ENCODE data around the gene CSRNP2. TPM values are rescaled to one million over a fixed set of nuclear protein-coding genes. Genes with fewer than 3 reads are reported as not detected.

Gene CSRNP2
- total RNA-seq, 1 donor from 2014 or later = 49.0 TPM

- TF ChIP-seq, protein P1, sequence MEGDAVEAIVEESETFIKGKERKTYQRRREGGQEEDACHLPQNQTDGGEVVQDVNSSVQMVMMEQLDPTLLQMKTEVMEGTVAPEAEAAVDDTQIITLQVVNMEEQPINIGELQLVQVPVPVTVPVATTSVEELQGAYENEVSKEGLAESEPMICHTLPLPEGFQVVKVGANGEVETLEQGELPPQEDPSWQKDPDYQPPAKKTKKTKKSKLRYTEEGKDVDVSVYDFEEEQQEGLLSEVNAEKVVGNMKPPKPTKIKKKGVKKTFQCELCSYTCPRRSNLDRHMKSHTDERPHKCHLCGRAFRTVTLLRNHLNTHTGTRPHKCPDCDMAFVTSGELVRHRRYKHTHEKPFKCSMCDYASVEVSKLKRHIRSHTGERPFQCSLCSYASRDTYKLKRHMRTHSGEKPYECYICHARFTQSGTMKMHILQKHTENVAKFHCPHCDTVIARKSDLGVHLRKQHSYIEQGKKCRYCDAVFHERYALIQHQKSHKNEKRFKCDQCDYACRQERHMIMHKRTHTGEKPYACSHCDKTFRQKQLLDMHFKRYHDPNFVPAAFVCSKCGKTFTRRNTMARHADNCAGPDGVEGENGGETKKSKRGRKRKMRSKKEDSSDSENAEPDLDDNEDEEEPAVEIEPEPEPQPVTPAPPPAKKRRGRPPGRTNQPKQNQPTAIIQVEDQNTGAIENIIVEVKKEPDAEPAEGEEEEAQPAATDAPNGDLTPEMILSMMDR (IDR thresholded peaks at IDR 0.05) = no peak
- no peaks in the 10 kb centered on the region for H3K9me3 Mint-ChIP-seq (ENCODE audit: unreplicated experiment)
- DNase-seq (ENCODE audit: extremely low spot score, unreplicated experiment) = no peak
- no peak overlapping the region for H3K4me3 Mint-ChIP-seq (ENCODE audit: unreplicated experiment)
- H3K36me3 Mint-ChIP-seq (ENCODE audit: unreplicated experiment) = peaks cover 3% of the 10 kb centered on the region
- H3K27me3 Mint-ChIP-seq (ENCODE audit: unreplicated experiment) = no peaks in the 10 kb centered on the region
- H3K4me1 Mint-ChIP-seq (ENCODE audit: unreplicated experiment) = peaks cover 4% of the 10 kb centered on the region
- H3K27ac Mint-ChIP-seq (ENCODE audit: unreplicated experiment) = no peak overlapping the region
Measured at GRCh38 chr12:51087818-51088217, 4.4 kb upstream of the CSRNP2 start.

GRCh38 chr12:51086933-51087332 lies 3.5 kb upstream of the CSRNP2 start:
- Mint-ChIP-seq H3K4me1 (ENCODE audit: unreplicated experiment) (peaks cover 12% of the 10 kb centered on the region), H3K27me3 (ENCODE audit: unreplicated experiment) (no peaks in the 10 kb centered on the region), H3K27ac (ENCODE audit: unreplicated experiment) (no peak overlapping the region), H3K9me3 (ENCODE audit: unreplicated experiment) (no peaks in the 10 kb centered on the region), H3K4me3 (ENCODE audit: unreplicated experiment) (no peak overlapping the region), H3K36me3 (ENCODE audit: unreplicated experiment) (peaks cover 3% of the 10 kb centered on the region)
- TF ChIP-seq, protein P1 (IDR thresholded peaks at IDR 0.05) = no peak
- DNase-seq (ENCODE audit: extremely low spot score, unreplicated experiment) = no peak

DNA sequence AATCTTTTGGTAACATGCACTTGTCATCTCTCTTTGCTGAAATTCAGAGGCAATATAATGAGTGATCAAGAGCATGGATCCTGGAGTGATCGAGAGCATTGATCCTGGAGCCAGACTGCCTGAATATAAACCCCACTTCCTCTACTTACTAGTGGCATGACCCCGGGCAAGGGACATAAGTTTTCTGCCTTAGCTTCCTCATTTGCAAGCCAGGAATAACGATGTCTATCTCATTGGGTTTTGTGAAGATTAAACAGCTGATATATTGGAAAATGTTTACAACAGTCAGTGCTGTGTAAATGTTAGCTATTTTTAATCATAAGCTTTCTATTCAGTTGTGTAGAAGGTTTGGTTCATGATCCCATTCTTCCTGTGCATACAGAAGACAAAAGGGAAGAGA lies 2.4 kb upstream of the CSRNP2 start:
- no peak for DNase-seq (ENCODE audit: extremely low spot score, unreplicated experiment)
- H3K9me3 Mint-ChIP-seq (ENCODE audit: unreplicated experiment) = no peaks in the 10 kb centered on the region
- H3K27ac Mint-ChIP-seq (ENCODE audit: unreplicated experiment) = no peak overlapping the region

DNA sequence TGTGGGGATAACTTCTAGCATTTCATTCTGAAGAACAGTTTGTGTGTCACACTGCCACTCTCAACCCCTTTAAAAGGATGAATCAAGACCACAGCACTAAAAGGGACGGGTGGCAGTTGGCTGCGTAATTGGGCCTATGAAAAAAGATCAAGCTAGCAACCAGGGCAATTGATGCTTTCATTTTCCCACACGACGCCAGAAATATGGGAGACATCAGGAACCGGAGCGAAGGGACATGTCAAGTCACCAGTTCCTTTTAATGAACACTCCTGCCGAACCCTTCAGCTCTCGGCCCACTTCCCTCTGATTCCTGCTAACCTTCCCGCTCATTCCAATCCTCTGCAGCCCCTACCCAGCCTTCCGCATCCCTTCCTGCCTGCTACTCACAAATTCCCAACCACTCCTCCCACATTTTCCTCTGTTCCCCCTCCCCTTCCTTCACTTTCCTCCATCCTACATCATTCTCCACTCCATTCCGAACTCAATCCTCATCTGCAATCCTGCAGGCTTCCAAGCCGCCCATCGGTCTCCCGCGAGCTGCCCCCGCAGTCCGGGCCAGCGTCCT lies 753 bp downstream of the CSRNP2 start:
- peak overlapping the region; percentile 95 for H3K27ac Mint-ChIP-seq (ENCODE audit: unreplicated experiment)
- H3K4me1 Mint-ChIP-seq (ENCODE audit: unreplicated experiment) = peaks cover 37% of the 10 kb centered on the region
- H3K27me3 Mint-ChIP-seq (ENCODE audit: unreplicated experiment) = no peaks in the 10 kb centered on the region
- peaks cover 8% of the 10 kb centered on the region for H3K36me3 Mint-ChIP-seq (ENCODE audit: unreplicated experiment)
- peak overlapping the region; percentile 97 for H3K4me3 Mint-ChIP-seq (ENCODE audit: unreplicated experiment)
- no peaks in the 10 kb centered on the region for H3K9me3 Mint-ChIP-seq (ENCODE audit: unreplicated experiment)
- no peak for DNase-seq (ENCODE audit: extremely low spot score, unreplicated experiment)
- TF ChIP-seq, protein P1 (IDR thresholded peaks at IDR 0.05) = no peak

More for the DNA sequence above, 2.4 kb upstream of the CSRNP2 start:
- Mint-ChIP-seq H3K4me3 (ENCODE audit: unreplicated experiment) (no peak overlapping the region), H3K27me3 (ENCODE audit: unreplicated experiment) (no peaks in the 10 kb centered on the region), H3K4me1 (ENCODE audit: unreplicated experiment) (peaks cover 21% of the 10 kb centered on the region), H3K36me3 (ENCODE audit: unreplicated experiment) (peaks cover 4% of the 10 kb centered on the region)
- TF ChIP-seq, protein P1 (IDR thresholded peaks at IDR 0.05) = no peak

- Mint-ChIP-seq H3K9me3 (ENCODE audit: unreplicated experiment) (no peaks in the 10 kb centered on the region), H3K4me3 (ENCODE audit: unreplicated experiment) (peak overlapping the region; percentile 97), H3K4me1 (ENCODE audit: unreplicated experiment) (peaks cover 40% of the 10 kb centered on the region), H3K36me3 (ENCODE audit: unreplicated experiment) (peaks cover 8% of the 10 kb centered on the region), H3K27me3 (ENCODE audit: unreplicated experiment) (no peaks in the 10 kb centered on the region), H3K27ac (ENCODE audit: unreplicated experiment) (peak overlapping the region; percentile 95)
- DNase-seq (ENCODE audit: extremely low spot score, unreplicated experiment) = no peak
- TF ChIP-seq, protein P1 (IDR thresholded peaks at IDR 0.05) = no peak
Measured at GRCh38 chr12:51081421-51081820, 2.0 kb downstream of the CSRNP2 start.

Data from osteocyte (in vitro differentiated cells).